ENCODE measurements around the gene KNCN.

KNCN gene

GRCh38 chr1:46568461-46568891 lies 17.0 kb upstream of the KNCN start:
- DNase-seq: no peak

- no peak for DNase-seq
Observed at GRCh38 chr1:46563341-46563740, 11.9 kb upstream of the KNCN start.

- DNase-seq: no peak
Observed at GRCh38 chr1:46562498-46562897, 11.1 kb upstream of the KNCN start.

GRCh38 chr1:46558966-46559365 lies 7.5 kb upstream of the KNCN start:
- DNase-seq: no peak

GRCh38 chr1:46558141-46558963 lies 6.9 kb upstream of the KNCN start:
- no peak for DNase-seq

GRCh38 chr1:46557403-46557802 lies 6.0 kb upstream of the KNCN start:
- no peak for DNase-seq

- DNase-seq: no peak
Observed at GRCh38 chr1:46556822-46557221, 5.4 kb upstream of the KNCN start.

GRCh38 chr1:46555826-46556619 lies 4.6 kb upstream of the KNCN start:
- DNase-seq: no peak

GRCh38 chr1:46554597-46555381 lies 3.3 kb upstream of the KNCN start:
- DNase-seq: no peak

GRCh38 chr1:46554236-46554596 lies 2.8 kb upstream of the KNCN start:
- no peak for DNase-seq

- DNase-seq: no peak
Observed at GRCh38 chr1:46553506-46553905, 2.1 kb upstream of the KNCN start.

- no peak for DNase-seq
Observed at GRCh38 chr1:46552357-46553237, 1.1 kb upstream of the KNCN start.

- DNase-seq: no peak
Observed at GRCh38 chr1:46550751-46551231, 656 bp downstream of the KNCN start.

- peak in 3 of 5 donors; percentile 37 to 52 (median 44) for DNase-seq
Observed at GRCh38 chr1:46549697-46550681, 1.5 kb downstream of the KNCN start.

- peak in 1 of 5 donors; percentile 30 for DNase-seq
Observed at GRCh38 chr1:46547481-46548383, 3.7 kb downstream of the KNCN start.

GRCh38 chr1:46546210-46546609 lies 5.2 kb downstream of the KNCN start:
- no peak for DNase-seq

- no peak for DNase-seq
Observed at GRCh38 chr1:46545784-46546183, 5.7 kb downstream of the KNCN start.

GRCh38 chr1:46544561-46545240 lies 6.7 kb downstream of the KNCN start:
- DNase-seq: no peak

Measured in T-helper 1 cell (primary cell).